HG03060 (cell line): ENCODE data around the gene CLIC6.

Experiments
- ATAC-seq: cut with Tn5 transposase; IDR thresholded peaks from one replicate; pipeline ENCODE4 v1.9.1; 2021; ENCODE audit warnings: low read depth, moderate number of reproducible peaks; ENCODE audit not compliant: unreplicated experiment

CLIC6 gene

DNA sequence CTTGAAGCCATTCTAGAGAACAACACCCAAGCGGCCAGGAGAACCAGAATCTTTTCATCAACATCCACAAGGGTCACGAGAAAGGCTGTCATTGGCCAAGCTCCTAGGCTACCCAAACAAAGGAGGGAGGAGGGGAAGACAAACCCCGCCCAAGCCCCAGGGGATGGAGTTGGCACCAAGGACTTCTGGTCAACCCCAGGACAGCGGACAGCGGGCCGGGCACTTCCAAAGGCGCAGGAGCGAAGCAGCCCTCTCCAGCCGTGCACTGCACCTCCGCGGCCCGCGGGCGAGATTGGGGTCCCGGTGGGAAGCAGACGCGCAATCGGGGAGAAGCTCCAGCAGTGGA, at the start of gene CLIC6:
CLIC6 (plus strand) TSS at position 192 of the 346 bp plus-strand sequence. CDS start 395 bp downstream, outside the sequence.
- no peak for ATAC-seq

- no peak for ATAC-seq
Measured at GRCh38 chr21:34619841-34620665, 48.7 kb upstream of the CLIC6 start.

DNA sequence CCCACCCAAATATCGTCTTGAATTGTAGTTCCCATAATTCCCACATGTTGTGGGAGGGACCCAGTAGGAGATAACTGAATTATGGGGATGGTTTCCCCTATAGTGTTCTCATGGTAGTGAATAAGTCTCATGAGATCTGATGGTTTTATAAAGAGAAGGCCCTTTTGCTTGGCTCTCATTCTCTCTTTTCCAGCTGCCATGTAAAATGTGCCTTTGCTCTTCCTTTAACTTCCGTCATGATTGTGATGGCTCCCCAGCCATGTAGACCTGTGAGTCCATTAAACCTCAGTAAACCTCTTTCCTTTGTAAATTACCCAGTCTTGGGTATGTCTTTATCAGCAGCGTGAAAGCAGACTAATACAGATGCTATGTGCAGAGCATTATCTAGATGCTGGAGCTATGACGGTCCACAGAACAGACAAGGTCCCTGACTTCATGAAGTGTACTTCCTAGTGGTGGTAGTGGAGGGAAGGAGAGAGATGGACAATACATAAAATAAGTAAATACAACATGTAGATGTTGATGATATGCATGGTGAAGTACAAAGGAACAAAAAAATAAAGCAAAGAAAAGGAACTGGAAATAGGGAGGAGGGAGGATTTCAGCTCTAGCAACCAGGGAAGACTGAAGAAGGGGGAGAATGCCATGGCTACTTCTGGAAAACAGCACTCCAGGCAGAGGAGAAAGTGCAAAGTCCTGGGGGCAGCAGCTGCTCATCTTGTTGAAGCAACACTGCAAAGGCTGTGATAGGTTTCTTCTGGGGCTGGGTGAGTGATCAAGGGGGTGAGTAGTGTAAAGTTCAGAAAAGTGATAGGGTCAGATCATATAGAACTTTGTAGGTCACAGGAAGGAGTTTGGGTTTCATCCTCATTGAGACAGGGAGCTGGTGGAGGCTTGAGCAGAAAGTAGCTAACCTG, 47.1 kb upstream of the CLIC6 start:
- no peak for ATAC-seq

DNA sequence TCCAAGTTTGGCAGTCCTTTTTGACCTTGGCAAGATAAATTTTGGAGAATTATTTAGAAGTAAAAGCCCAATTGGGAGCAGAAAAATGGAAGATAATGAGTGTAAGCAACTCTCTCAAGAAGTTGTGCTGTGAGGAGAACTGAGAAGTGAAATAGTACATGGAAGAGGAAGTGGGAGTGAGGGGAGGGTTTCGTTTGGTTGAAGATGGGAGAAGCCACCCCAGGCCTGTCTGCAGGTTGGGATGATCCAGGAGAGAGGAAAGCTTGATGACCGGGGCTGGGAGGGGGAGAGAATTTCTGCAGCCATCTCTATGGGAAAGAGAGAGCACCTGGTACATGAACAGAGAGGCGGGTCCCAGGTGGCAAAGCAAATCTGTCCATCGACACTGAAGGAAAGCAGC, 45.3 kb upstream of the CLIC6 start:
- ATAC-seq: no peak

DNA sequence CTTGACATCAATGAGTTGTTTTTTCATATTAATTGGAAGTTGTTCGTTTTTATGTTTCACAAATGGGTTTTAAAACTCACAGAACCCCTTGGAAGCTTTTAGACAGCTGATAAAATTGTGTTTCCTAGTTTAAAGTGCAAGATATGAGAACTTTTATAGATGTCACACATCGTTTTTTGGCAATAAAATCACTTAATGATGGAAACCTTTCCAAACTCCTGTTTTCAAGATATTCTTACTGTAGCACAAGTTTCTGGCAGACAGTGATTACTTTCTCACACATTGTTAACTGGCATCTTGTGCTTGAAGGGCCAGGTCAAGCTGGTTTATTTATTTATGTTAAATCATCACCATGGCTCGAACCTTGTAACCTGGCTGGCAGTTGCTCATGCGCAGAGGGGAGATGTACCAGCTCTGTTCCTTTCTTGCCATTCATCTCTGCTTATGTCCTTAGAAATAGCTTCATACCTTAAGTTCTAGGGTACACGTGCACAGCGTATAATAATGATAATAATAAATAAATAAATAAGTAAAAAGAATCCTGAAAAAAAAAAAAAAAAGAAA, 43.7 kb upstream of the CLIC6 start:
- ATAC-seq: no peak

GRCh38 chr21:34626131-34626530, 42.7 kb upstream of the CLIC6 start:
- ATAC-seq: no peak

- no peak for ATAC-seq
Measured at GRCh38 chr21:34630536-34631143, 38.2 kb upstream of the CLIC6 start.

DNA sequence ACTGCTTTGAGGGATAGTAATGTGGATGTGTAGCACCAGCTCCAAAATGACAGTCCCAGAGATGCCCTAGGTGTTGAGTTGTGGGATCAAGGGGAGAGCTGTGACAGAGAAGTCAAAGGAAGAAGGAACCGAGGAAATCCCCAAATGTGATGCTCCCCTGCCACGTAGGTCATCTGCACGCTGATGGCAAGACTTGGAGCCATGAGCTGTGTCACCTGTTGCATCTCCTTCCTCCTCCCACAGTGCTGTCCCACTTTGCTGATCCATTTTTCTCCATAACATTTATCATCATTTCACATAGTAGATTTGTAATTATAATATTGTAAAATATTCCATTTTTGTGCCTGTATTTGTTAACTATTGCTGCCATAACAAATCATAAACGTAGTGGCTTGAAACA, 36.3 kb upstream of the CLIC6 start:
- ATAC-seq: no peak

GRCh38 chr21:34635307-34635706, 33.5 kb upstream of the CLIC6 start:
- no peak for ATAC-seq

DNA sequence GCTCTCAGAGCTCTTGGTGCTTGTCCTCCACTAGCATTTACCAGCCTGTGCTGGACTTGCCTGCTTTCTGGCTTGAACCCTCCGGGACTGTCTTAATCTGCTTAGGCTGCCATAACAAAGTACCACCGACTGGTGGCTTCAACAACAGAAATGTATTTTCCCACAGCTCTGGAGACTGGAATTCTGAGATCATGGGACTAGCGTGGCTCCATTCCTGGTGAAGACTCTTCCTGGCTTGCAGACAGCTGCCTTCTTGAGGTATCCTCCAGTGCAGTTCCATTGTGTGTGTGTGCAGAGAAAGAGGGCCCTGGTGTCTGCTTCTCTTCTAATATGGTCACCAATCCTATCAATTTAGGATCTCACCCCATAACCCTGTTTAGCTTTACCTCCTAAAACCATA, 31.8 kb upstream of the CLIC6 start:
- ATAC-seq: no peak

- ATAC-seq: no peak
Measured at GRCh38 chr21:34639250-34639649, 29.5 kb upstream of the CLIC6 start.

GRCh38 chr21:34639882-34640788, 28.7 kb upstream of the CLIC6 start:
- ATAC-seq: peak; percentile 33

- no peak for ATAC-seq
Measured at GRCh38 chr21:34640858-34641257, 27.9 kb upstream of the CLIC6 start.

GRCh38 chr21:34642211-34643075, 26.4 kb upstream of the CLIC6 start:
- ATAC-seq: peak; percentile 38

GRCh38 chr21:34644825-34645224, 24.0 kb upstream of the CLIC6 start:
- no peak for ATAC-seq

DNA sequence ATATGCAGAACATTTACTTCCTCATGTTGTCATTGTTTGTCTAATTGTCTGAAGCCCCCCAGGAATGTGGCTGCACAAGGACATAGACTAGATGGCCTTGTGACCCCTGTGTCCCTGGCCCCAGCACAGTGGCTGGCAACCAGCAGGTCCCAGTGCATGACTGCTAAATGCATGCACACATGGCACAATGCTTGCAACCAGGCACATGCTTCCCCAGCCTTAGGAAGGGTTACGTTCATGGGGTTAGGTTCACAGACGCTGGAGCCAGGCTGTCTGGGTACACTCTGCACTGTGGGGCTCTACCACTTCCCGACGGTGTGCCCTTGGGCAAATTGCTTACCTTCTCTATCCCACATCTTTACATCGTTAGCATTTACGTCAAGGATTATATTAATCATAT, 21.2 kb upstream of the CLIC6 start:
- no peak for ATAC-seq

GRCh38 chr21:34648739-34649297, 20.0 kb upstream of the CLIC6 start:
- ATAC-seq: no peak

DNA sequence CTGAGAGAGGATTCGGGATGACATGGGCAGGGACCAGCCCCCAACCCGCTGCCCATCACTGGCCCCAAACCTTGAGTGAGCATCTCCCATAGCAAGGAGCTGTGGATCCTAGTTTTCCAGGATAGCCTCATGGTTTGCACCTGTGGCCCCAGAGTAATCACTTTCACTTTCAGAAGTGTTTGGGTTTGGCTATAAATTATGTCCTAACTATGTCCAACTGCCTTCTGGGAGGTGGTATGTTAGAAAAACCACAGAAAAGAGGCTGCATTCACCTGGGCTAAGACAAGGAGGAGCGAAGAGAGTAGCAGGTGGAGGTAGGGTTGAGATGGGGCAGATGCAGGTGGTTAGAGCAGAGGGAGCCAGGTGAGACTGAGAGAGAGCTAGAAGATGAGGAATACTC, 19.4 kb upstream of the CLIC6 start:
- ATAC-seq: no peak
